HG03139 (cell line): Measurements from ENCODE around the gene APC2.
"Not testable (repeated sequence)": the region's sequence is repeated elsewhere in the genome, so short reads cannot be mapped to it uniquely, and the experiment has no call there.

Experiments used
- ATAC-seq: cut with Tn5 transposase; IDR thresholded peaks from one replicate; pipeline ENCODE4 v1.9.1; 2021; ENCODE audit not compliant: unreplicated experiment

The APC2 gene

GRCh38 chr19:1509602-1510441, 59.9 kb downstream of the APC2 start:
- no peak for ATAC-seq

- ATAC-seq, result no peak
Measured at GRCh38 chr19:1510442-1510806, 60.5 kb downstream of the APC2 start.

GRCh38 chr19:1510807-1511206, 60.9 kb downstream of the APC2 start:
- ATAC-seq, result no peak

- no peak for ATAC-seq
Measured at GRCh38 chr19:1511318-1512317, 61.7 kb downstream of the APC2 start.

GRCh38 chr19:1512671-1513498, 63.0 kb downstream of the APC2 start, which contains the start of gene ADAMTSL5:
ADAMTSL5 (minus strand) TSS chr19:1513019; CDS start chr19:1510943, 2,076 bp downstream.
- ATAC-seq, result no peak

- ATAC-seq, result no peak
Measured at GRCh38 chr19:1513499-1514294, 63.8 kb downstream of the APC2 start.

GRCh38 chr19:1514295-1514661, 64.4 kb downstream of the APC2 start:
- no peak for ATAC-seq

GRCh38 chr19:1514986-1515721, 65.2 kb downstream of the APC2 start:
- no peak for ATAC-seq

- no peak for ATAC-seq
Measured at GRCh38 chr19:1516395-1516753, 66.5 kb downstream of the APC2 start.

GRCh38 chr19:1518471-1518870, 68.5 kb downstream of the APC2 start:
- ATAC-seq, result no peak

- ATAC-seq, result not testable (repeated sequence)
Measured at GRCh38 chr19:1519802-1520201, 69.9 kb downstream of the APC2 start.

GRCh38 chr19:1520203-1520780, 70.4 kb downstream of the APC2 start:
- no peak for ATAC-seq

- ATAC-seq, result no peak
Measured at GRCh38 chr19:1521636-1522035, 71.7 kb downstream of the APC2 start.

GRCh38 chr19:1522061-1522460, 72.1 kb downstream of the APC2 start:
- no peak for ATAC-seq

GRCh38 chr19:1522838-1523237, 72.9 kb downstream of the APC2 start:
- ATAC-seq, result no peak
